ENCODE data around the gene BAD.
A peak's percentile ranks its signal among the peaks of the same experiment; 100 is the strongest.

Gene BAD

DNA sequence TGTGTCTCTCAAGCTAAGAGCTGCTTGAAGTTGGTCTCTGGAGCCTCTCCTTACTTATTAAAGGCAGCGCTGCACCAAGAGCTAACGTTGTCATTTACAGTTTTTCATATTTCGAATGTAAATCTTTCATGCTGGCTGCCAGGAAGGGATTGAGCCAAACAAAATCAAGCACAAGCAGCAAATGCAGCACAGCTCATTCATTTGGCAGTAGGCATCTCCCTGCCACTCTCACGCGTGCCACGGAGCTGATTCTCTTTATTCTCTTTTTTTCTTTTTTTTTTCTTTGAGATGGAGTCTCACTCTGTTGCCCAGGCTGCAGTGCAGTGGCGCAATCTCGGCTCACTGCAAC is 51.5 kb downstream of the BAD start:
- DNase-seq = no peak

DNA sequence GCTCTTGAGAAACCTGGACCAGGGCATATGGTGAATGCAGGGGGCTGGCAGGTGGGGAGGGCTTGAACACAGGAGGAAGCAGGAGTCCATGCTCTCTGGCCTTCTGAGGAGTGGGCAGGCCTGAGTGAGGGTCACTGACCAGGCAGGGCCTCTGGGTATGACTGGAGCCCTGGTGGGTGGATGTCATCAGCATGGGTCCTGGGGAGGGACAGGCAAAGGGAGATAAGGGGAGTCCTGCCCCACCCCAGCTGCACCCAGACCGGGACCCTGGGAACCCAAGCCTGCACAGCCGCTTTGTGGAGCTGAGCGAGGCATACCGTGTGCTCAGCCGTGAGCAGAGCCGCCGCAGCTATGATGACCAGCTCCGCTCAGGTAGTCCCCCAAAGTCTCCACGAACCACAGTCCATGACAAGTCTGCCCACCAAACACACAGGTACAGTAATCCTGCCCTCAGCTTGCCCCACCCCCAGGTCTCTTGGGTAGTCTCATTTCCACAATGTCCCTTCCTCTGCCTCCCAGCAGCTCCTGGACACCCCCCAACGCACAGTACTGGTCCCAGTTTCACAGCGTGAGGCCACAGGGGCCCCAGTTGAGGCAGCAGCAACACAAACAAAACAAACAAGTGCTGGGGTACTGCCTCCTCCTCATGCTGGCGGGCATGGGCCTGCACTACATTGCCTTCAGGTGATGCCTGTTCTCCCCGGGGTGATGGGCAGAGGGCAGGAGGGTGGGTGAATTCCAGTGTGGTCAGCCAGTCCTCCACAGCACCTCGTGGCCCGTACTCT is 52.1 kb downstream of the BAD start:
- no peak for DNase-seq

DNA sequence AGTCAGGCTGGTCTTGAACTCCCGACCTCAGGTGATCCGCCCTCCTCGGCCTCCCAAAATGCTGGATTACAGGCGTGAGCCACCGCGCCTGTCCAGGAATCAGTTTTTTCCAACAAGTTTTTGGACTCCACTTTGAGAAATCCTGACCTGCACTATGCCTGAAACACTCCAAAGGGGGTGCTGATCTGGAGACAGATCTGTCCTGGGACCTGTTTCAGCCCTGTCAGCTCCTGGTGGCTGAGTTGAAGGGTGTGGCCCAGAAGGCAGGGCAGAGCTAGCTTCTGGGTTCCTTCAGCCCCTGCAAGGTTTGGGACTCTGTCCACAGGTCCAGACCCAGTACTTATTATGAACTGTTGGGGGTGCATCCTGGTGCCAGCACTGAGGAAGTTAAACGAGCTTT is 52.9 kb downstream of the BAD start:
- no peak for DNase-seq

GRCh38 chr11:64230985-64231365 is 53.5 kb downstream of the BAD start:
- no peak for DNase-seq

- DNase-seq = peak; percentile 31 to 94 (median 82)
Measured at GRCh38 chr11:64230171-64230984, 54.1 kb downstream of the BAD start, which contains the start of gene DNAJC4. TSS of gene DNAJC4 (plus strand) at chr11:64230548. CDS start at chr11:64230855, 307 bp downstream.

DNA sequence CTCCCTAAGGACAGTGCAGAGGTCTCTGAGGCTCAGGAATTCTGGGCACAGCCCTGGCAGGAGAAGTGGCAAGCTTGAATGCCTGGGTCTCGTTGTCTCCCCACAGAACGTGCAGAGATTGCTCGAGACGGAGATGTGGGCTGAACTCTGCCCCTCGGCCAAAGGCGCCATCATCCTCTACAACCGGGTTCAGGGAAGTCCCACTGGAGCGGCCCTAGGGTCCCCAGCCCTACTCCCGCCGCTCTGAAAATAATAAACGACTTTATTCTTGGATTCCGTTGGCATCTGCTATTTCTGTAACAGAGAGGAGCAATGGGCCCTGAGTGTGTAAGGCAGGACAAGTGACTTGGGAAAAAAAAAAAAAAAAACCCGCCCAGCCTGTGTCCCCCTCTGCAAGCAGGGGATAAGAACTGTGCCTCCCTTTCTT is 54.7 kb downstream of the BAD start:
- no peak for DNase-seq

DNA sequence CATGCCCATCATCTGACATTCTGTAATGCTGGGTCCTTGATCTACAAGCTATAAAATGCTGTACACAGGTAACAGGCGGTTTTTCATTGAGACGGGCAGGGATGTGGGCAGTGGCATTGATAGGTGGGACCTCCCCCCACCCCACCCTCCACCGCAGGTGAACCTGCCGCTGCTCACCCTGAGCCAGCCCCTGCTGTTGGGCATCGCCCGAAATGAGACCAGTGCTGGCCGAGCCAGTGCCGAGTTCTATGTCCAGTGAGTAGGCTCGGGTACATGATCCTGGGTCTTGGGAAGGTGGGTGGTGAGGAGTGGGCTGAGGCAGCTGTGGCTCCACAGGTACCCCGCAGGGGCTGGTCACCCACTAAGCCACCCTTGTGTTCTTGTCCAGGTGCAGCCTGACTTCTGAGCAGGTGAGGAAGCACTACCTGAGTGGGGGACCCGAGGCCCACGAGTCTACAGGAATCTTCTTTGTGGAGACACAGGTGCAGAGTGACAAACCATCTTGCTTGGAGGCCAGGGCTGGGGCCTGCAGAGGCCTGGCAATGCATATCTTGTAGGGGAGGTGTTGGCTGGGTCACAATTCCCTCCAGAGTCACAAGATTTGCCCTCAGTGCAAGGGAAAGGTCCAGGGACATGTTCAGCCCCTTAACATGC is 55.2 kb downstream of the BAD start:
- DNase-seq = no peak

DNA sequence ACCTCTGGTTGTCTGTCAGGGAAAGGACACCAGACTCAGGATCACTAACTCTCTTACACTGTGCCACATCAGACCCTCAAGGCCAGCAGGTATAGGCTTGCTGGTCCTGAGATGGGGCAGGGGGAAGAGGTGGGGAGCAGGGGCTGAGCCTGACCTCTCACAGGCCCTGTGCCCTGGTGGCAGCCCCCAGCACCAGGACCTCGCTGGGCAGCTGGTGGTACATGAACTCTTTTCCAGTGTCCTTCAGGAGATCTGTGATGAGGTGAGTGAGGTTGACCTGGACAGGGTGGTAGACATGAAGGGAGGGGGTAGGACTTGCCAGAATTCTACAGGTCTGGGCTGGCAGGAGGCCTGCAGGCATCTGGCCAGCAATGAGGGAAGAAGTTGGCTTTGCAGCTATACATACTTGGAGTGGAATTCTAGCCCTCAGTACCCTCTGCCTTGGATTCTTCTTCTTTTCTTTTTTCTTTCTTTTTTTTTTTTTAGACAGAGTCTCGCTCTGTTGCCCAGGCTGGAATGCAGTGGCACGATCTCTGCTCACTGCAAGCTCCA is 57.0 kb downstream of the BAD start:
- no peak for DNase-seq

GRCh38 chr11:64226507-64227051 is 57.9 kb downstream of the BAD start:
- peak in 19 of 51 donors; percentile 25 to 64 (median 43) for DNase-seq

GRCh38 chr11:64225608-64226506 is 58.6 kb downstream of the BAD start, which contains the start of the genes NUDT22 and TRPT1:
TSS of gene NUDT22 (plus strand) at chr11:64226274. CDS start at chr11:64226653, 379 bp downstream.
TSS of gene TRPT1 (minus strand) at chr11:64226186. CDS start at chr11:64225860, 326 bp downstream.
- peak; percentile 57 to 94 (median 85) for DNase-seq

GRCh38 chr11:64224891-64225607 is 59.4 kb downstream of the BAD start:
- no peak for DNase-seq

DNA sequence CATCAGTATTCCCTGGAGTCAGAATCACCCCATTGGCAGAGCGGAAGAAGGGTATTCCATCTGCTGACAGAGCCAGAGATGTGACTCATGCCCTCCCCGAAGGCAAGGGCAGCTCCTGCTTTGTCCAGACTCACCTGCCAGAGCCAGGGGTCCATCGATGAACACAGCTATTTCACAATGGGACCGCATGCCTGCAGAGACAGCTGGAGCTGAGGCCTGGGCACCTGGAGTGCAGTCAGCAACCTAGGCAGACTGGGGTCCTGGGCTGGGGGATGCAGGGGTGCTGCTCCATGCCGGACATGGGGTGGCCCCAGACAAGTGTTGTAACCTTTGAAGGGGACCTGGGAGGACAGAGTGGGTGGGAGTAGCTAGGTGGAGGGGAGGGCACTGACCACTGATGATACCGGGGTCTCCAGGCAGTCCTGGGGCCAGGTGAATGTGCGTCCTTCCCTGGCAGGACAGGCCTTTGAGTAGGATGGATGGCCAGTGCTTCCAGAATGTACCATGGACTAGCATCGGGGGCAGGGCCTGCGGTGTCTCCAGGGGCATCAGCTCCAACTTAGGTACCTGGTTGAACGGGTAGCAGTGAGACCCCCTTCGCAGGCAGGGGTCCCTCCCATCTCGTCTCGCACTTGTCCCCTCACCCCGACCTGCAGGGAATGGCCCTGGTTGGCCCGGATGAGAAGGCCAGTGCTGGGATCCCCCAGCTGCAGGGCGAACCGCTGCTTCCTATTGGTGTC is 60.1 kb downstream of the BAD start:
- DNase-seq = no peak

DNA sequence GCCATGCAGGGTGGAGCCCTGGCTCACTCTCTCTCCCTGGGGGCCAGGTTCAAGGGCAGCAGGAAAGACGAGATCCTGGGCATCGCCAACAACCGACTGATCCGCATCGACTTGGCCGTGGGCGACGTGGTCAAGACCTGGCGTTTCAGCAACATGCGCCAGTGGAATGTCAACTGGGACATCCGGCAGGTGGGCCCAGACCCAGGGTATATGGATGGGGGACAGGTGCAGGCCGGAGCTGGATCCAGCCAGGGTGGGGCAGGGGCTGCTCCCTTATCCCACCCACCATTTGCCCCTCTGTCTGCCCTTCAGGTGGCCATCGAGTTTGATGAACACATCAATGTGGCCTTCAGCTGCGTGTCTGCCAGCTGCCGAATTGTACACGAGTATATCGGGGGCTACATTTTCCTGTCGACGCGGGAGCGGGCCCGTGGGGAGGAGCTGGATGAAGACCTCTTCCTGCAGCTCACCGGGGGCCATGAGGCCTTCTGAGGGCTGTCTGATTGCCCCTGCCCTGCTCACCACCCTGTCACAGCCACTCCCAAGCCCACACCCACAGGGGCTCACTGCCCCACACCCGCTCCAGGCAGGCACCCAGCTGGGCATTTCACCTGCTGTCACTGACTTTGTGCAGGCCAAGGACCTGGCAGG is 61.3 kb downstream of the BAD start:
- DNase-seq = no peak

GRCh38 chr11:64222651-64223000 is 61.8 kb downstream of the BAD start:
- no peak for DNase-seq

- DNase-seq = no peak
Measured at GRCh38 chr11:64220798-64221197, 63.7 kb downstream of the BAD start.

- DNase-seq = no peak
Measured at GRCh38 chr11:64220271-64220670, 64.2 kb downstream of the BAD start.

Data from hypothalamus (tissue), 51 donors.